Kidney capillary endothelial cell (primary cell): ENCODE data around the gene RHOH.

Source experiments
- DNase-seq: peaks from one replicate; pipeline ENCODE4 v3.0.0-alpha.2; 2018; ENCODE audit warnings: low spot score

RHOH gene

DNA sequence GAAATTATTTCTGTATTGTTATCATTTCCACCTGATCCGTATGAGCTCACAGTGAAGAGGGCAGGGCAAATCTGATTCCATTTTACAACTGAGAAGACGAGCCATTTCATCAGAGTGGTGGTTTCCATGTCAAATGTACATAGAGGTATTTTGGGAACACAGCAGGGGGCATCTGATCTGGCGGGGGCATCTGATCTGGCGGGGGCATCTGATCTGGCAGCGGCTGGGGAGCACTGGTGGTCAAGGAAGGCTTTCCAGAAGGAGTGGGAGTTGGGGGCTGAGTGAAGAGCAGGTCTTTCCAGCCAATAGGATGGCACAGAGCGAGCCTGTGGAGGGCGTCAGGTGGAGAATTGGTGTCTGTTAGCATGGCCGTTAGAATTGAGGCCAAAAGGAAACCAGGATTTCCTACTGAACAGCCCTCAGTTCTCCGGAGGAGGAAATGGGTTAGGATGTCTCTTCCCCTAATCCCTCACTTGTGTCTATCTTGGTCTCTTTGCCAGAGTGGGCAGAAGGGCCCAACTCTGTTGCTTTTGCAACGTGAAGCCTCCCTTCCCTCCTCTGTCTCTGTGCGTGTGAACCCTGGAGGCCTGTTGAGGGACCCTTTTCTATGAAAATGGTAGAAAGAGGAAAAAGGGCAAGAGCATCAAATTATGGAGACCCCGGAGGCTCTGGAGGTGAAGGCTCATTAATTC lies 41.3 kb downstream of the RHOH start:
- DNase-seq: no peak

DNA sequence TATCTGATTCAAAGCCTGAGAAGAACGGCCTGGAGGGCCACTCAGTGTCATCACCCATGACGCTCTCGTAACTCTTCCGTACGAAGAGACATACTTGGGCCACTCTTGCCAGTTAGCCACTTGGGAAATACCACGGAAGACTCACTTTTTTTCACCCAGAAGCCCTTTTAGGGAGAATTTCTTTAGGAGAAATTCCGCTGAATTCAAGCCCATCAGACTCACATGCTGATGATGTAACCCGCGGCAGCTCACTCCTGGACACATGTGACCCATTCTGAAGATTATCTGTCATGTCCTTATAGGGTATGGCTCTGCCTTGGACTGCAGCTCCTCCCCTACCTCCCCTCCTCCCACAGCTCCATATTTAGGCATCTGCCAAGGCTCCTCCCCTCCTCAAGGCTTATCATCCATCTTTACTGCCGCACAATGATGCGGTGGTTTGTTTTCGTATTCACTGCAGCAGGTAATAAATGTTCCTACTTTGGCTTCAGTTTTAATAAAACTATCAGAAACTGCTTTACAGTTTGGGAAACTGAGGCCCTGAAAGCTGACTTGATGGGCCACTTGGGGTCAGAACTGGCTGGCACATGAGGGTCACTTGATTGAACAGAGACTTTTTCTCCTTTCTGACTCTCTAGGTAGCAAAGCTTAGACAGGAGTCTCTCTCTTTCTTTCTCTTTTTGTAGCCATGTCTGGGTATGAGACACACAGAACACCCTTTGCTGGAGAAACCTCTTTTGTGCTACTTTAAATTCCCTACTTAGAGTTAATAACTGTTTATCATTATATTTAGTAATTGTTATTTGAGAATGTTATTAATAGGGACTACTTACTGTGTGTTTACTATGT lies 42.1 kb downstream of the RHOH start:
- DNase-seq: no peak

DNA sequence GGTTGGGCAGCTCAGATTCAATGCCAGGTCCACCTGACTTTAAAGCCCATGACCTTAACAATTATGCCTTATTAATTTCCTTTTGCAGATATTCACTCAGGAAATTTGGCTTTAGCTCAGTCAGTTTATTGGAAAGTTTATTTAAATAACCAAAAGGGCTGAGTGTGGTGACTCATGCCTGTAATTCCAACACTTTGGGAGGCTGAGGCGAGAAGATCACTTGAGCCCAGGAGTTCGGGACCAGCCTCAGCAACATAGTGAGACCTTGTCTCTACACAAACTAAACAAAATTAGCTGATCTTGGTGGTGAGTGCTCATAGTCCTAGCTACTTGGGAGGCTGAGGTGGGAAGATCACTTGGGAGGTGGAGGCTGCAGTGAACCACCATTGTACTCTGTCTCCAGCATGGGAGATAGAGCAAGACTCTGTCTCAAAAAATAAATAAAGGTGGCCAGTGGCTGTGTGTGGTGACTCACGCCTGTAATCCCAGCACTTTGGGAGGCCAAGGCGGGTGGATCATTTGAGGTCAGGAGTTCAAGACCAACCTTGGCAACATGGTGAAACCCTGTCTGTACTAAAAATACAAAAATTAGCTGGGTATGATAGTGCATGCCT lies 43.3 kb downstream of the RHOH start:
- DNase-seq: no peak

DNA sequence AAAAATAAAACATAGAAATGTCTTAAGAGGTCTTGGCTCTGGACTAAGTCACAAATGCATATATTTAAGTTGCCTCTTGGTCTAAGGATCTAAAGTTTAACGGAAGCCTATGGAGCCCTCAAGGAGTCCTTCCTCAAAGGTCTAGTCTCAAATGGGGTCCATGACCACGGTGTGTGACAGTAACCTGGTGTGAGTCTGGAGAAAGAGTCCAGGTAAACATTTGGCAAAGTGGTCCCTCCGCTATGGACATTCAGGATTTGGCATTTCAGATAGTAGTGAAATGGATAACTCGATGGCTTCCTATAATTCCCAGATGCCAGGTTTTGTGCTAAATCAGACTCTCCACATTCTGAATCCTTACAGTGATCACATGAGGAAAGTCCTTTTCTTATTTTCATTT lies 44.2 kb downstream of the RHOH start:
- no peak for DNase-seq

DNA sequence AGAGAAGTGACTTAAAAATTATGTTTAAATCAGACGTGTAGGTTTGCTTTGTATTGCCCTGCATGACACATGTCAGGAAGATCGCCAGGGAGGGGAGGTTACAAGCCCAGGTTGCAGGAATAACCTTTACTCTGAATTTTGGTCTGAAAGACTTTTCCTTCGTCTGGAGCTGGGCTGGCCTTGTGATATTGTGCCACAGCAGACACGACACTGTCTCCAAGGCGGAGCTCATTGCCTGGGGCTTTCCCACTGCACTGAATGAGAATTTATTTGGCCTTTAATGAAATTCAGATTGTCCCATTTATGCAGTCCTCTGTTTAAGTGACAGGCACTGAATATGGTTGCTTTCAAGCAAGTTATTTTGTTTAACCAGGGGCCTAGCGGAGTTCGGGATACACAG lies 45.1 kb downstream of the RHOH start:
- DNase-seq: no peak

DNA sequence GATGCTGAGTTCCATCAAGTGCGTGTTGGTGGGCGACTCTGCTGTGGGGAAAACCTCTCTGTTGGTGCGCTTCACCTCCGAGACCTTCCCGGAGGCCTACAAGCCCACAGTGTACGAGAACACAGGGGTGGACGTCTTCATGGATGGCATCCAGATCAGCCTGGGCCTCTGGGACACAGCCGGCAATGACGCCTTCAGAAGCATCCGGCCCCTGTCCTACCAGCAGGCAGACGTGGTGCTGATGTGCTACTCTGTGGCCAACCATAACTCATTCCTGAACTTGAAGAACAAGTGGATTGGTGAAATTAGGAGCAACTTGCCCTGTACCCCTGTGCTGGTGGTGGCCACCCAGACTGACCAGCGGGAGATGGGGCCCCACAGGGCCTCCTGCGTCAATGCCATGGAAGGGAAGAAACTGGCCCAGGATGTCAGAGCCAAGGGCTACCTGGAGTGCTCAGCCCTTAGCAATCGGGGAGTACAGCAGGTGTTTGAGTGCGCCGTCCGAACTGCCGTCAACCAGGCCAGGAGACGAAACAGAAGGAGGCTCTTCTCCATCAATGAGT lies 46.6 kb downstream of the RHOH start:
- no peak for DNase-seq

DNA sequence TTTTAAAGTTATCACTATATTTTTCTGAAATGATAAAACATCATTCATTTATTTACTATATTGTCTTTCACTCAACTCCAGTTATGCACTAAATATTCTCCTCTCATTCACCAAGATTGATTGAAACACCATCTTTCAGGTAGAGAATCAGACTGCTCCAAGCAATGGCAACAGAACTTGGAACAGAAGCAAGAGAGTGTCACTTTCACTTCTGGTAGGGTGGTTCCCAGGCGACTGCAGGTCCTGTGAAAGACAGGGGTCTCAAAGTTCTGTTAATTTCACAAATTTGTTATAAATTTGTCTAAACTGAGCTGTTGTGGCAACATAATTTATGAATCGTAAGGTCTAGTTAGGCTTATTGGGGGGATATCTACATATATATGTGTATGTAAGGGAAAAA lies 47.8 kb downstream of the RHOH start:
- DNase-seq: no peak

DNA sequence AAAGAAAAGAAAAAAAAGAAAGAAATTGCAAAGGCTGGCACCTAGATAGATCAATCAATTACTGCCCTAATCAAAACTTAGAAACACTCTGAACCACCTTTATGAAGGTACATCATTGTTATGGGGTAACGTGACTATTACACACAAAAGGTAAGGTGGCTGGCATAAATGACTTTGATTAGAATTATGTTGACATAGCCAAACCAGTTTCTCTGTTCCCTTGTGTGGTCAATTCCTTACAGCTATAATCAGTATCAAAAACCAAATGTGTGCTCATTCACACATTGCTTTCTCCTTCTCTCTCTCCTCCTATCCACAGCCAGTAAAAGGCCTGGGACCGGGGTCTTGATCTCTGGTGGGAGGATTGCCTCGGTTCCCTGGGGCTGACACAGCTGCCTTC lies 48.7 kb downstream of the RHOH start:
- no peak for DNase-seq

DNA sequence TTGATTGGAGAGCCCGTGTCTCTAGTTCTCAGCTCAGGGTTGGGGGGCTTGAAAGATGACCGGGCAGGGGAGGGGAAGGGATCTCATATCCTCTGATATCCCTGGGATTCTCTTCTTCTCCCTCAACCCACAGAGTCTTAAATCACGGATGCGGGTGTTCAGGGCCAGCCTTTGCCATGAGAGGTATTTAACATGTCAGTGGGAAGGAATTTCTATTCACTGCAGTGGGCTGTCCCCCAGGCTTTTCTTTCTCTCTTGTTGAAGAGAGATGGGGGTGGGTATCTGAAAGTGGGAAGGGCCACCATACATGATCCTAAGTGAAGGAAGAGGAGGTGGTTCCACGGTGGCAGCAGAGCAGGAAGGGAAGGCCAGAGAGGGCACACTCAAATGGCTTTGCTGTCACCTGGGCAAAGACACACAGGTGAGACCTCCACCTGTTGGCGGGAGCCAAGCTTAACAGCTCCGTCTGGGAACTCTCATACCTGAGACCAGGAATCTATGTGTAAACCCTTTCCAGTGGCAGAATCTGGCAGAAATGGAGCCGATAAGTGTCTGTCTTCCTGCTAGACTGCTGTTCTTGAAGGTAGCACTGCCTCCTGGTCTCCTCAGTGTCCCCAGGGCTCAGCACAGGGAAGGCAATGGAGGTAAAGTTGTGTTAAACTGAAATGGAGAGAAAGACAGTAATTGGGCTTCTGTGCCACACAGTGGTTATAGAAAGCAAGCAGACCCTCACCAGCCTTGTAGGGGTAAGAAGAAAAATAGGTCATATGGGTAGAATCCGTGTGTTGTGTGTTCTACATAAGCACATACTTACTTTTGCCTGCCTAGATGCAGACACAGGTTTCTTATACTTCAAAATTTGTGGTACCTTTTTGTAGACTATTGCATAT lies 49.4 kb downstream of the RHOH start:
- DNase-seq: no peak

DNA sequence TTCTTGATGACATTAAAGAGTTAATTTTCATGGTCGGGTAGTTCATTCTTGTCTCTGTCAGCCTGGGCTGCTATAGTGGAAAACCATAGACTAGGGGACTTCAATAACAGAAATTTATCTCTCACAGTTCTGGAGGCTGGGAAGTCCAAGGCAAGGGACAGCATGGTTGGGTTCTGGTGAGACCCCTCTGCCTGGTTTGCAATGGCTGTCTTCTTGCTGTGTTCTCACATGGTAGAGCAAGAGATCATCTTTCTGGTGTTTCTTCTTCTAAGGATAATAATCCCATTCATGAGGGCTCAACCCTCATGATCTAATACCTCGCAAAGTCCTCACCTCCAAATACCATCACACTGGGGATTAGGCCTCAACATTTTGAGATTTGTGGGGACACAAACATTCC lies 50.1 kb downstream of the RHOH start:
- no peak for DNase-seq

DNA sequence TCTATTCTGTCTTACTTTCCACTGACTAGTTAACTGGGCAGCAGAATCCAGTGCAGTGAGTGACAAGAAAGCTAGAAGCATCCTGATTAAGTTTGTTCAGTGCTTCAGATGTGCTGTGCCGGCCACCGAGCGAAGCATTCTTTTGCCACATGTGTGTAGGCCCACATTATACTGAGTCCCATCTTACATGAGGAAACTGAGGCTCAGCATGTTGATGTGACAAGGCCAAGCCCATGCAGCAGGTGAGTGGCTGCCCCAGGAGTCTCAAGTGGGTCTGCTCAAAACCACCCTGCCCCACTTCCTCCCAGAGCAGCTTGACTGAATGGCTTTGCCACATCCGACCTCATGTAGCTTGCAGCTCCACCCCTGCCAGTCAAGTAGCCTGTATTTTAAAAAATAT lies 50.5 kb downstream of the RHOH start:
- no peak for DNase-seq

DNA sequence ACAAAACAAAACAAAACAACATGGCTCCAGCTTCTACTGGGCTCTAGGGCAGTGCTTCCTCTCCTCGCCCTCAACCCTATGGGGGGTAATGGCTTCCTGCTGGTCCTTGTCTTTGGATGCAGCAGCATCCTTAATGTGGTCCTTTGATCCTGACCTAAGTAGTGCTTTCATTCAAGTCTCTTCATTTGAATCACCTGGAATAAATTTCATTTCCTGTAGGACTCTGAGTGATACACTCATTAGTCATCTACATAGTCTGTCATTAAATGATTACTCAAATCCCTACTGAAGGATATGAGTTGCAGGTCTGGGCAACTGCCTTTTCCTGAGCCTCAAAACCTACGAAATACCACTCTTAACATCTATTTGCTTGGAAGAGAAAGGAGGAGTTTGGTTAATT lies 54.5 kb downstream of the RHOH start:
- peak; percentile 86 for DNase-seq

DNA sequence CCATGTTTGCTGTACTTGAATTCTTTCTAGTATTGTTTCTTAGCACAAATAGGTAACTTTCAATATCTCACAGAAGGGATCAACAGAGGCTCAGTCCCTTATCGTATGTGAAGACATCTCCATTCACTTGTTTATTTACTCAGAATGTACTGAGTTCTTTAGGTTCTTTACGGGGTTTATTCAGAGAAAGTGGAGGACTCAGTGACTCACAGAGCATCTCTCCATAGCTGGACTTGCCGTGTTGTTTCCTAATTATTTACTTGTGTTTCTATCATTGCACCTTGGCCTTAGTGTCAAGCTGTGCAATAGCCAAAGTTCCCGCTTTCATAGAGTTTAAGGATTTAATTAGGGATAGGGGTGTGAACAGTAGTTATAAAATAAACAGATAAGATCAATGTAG lies 57.1 kb downstream of the RHOH start:
- no peak for DNase-seq

DNA sequence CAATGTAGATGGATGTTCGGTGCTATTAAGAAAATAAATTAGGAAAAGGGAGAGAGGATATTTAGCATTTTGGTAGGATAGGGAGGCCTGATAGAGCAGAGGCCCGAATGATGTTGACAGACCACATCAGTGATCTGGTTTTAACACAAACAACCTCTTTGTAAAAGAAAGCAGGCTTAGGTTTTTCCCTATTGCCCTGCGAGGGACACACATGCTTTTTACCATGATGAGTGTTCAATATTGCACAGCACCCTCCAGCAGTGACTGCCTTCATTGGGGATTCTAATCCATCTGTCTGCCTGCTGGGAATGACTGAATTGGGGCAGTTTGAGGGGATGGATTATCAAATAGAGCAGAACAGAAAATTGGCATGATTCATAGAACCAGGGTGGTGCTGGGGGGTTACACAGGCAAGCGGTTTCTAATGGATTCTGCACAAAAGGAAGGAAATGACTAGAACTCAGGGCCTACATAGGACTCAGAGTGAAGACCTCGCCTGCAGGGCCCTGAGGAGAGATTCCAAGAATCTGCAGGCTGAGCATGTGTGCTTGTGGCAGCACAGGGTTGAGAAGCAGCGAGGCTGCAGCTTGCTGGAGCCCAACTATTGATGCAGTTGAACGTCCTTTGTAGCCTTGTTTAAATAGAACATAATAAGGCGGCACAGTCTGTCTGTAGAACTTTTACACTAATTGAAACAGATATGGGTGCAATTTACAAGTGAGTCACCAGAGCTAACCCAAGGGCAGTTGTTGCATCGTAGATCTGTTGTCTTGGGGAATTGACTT lies 58.0 kb downstream of the RHOH start:
- peak; percentile 83 for DNase-seq

DNA sequence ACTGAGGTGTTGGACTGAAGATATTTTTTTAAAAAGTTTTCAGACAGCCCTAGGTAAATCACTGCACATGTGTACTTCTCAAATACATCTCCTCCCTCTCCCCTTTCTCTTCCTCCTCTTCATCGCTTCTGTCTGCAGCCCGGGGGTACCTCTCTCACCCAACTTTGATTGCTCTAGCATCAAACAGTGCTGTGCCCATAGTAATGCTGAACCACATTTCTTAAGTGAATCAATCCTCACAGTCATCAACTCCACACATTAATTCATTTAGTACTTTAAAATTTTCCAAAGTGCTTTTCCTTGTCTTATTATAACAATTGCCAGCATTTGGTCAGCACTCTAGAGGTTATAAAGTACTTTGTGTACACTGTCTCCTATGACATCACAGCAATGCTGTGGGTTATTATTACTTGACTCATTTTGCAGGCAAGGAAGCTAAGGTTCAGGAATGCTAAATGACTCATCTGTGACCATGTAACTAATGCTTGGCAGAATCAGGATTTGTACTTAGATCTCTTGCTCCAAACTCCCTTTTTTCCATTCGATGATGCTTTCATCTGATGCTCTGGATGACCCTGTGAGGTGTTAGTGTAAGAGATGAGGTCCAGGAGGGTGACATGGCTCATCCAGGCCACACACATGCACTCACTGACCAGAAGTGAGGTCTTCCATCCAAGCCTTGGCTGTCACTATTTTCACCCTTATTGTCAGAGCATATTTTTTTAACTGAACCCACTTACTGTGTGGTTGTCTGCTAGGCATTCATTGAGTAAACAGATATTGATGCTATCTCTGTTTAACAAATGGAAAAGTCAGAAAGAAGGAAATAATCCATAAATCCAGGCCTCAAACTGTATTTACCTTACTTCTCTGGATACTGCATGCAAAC lies 58.8 kb downstream of the RHOH start:
- DNase-seq: peak; percentile 95

DNA sequence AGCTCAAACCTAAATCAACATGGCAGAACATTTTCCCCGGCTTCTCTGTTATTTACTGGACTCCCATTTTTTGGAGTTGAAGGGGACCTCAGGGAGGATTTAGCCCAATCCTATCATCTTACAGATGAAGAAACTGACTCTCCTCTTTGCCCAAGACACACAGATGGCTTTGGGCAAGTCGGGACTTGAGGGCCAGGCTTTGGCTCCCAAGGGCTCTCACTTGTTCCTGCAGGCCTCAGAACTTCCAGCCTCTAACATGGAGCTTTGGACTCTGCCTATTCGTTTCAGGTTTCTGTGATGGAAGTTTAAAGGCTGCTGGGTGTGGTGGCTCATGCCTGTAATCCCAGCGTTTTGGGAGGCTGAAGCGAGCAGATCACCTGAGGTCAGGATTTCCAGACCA lies 59.5 kb downstream of the RHOH start:
- DNase-seq: no peak

DNA sequence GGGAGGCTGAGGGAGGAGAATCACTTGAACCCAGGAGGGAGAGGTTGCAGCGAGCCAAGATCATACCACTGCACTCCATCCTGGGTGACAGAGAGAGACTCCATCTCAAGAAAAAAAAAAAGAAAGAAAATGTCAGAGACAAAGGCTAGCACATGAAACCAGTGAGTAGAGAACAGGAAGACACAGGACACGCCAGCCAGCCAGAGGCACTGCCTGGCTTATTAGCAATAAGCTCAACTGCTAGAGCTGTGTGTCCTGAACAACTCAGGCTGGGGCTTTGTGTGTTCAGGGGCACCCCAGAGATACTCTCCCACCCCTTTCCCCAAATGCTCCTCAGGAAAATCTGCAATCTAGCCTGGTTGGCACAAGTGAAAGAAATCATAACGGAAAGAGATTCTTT lies 60.0 kb downstream of the RHOH start:
- no peak for DNase-seq

DNA sequence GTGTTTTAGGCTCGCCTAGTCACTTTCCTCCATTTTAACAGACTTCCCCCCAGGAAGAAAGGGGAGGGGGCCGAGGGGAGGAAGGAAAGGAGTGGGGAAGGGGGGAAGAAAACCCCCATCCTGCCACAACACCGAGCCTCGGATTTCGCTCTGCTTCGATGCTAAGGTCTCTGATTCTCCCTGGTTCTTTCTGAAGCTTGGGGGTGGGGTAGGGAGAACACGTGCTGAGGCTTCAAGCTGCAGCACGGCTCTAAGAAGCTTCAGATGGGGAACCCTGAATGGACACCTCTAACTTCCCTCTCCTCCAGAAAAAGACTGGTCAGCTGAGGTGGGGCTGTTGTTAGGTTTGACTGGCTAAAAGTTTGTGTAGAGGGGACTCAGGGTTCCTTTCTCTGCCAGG lies 61.8 kb downstream of the RHOH start:
- no peak for DNase-seq

DNA sequence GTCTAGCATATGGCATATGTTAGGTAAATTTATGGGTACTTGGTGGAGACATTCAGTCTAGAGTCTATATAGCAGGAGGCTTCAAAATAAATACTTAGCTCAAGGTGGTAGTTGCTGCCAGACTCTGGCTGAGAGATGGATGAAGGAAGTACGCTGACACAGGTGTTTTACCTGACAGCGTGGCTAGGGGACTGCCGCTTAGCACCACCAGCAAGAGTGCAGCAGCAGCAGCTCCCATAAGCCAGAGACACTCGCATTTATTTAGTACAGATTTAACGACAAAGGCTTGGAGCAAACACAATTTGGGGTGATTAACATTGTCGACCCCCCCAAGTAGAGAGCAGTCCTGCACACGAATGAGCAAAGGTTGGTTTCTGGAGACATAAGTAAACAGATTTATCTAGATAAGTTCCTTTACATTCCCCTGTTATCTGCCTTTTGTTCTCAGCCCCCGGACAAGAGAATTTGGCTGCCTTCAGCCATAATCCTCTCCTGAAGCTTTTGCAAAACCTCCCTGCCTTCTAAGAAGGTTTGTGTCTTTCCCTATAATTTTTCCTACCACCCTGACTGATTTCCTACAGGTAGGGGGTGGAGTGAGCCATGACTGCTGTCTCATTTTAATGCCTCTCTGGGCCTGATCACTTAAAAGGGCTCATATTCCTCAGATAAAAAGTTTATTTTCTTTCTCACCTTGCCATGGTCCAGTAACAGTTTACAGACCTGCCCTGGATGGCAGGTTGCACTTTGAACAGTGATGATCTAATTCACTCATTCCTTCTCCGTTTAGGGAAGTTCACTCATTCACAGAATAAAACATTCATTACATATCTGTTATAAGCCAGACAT lies 64.6 kb downstream of the RHOH start:
- DNase-seq: no peak
